ENCODE data around the gene FCHO2. TPM values are rescaled to one million over a fixed set of nuclear protein-coding genes. Genes with fewer than 3 reads are reported as not detected.

FCHO2 gene
- total RNA-seq, 1 donor from 2014 or later = 48.0 TPM

DNA sequence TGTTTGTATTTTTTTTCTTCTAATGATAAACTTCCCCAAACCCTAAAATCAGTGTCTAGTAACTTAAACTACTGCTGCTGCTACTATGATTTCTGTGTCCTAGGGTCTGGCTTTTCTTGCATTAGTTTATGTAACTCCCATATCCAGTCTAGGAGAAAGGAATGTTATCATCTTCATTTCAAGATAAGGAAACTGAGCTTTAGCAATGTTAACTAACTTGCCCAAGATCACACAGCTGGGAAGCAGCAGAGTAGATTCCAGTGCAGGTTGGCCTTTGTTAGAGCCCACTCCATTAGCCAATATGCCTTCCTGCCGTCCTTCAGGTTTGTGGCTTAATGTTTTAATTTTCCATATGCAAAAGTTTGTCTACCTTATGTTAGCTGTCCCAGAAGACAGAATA is 175.0 kb downstream of the FCHO2 start:
- H3K4me3 Mint-ChIP-seq (ENCODE audit: unreplicated experiment) = no peak overlapping the region
- no peaks in the 10 kb centered on the region for H3K27me3 Mint-ChIP-seq (ENCODE audit: unreplicated experiment)
- TF ChIP-seq, protein P1, sequence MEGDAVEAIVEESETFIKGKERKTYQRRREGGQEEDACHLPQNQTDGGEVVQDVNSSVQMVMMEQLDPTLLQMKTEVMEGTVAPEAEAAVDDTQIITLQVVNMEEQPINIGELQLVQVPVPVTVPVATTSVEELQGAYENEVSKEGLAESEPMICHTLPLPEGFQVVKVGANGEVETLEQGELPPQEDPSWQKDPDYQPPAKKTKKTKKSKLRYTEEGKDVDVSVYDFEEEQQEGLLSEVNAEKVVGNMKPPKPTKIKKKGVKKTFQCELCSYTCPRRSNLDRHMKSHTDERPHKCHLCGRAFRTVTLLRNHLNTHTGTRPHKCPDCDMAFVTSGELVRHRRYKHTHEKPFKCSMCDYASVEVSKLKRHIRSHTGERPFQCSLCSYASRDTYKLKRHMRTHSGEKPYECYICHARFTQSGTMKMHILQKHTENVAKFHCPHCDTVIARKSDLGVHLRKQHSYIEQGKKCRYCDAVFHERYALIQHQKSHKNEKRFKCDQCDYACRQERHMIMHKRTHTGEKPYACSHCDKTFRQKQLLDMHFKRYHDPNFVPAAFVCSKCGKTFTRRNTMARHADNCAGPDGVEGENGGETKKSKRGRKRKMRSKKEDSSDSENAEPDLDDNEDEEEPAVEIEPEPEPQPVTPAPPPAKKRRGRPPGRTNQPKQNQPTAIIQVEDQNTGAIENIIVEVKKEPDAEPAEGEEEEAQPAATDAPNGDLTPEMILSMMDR (IDR thresholded peaks at IDR 0.05) = no peak
- DNase-seq (ENCODE audit: extremely low spot score, unreplicated experiment) = no peak
- peaks cover 40% of the 10 kb centered on the region for H3K36me3 Mint-ChIP-seq (ENCODE audit: unreplicated experiment)
- H3K27ac Mint-ChIP-seq (ENCODE audit: unreplicated experiment) = no peak overlapping the region
- H3K4me1 Mint-ChIP-seq (ENCODE audit: unreplicated experiment) = peaks cover 23% of the 10 kb centered on the region
- no peaks in the 10 kb centered on the region for H3K9me3 Mint-ChIP-seq (ENCODE audit: unreplicated experiment)

DNA sequence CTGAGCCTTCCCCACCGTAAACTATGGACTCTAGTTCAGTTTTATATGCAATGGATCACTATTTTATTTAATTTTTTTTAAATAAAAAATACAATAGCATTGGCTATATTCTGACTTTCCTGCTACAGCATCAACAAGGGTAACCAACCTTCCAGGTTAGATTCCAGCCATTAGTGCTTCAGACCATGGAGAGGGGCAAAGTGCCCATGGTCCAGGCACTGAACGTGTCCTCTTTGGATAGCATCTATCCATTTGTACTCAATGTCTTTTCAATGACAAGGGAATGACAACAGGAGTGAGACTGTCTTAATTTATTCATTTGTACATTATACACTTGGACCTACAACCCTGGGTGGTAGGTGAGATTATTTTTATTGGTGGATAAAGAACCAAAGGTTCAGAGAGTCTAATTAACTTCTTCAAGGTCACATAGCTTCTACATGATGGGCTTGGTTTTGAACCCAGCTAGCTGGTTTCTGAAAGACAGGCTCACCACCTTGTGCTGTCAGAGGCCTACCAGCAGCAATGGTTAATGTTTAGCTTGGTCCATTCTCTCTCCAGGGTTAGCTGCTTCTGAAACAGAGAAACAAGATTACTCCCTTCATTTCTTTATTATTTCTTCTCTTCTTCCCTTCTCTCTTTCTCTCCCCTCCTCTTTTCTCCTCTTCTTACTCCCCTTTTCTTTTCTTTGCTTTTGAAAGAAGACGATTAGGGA is 176.0 kb downstream of the FCHO2 start:
- H3K27me3 Mint-ChIP-seq (ENCODE audit: unreplicated experiment) = no peaks in the 10 kb centered on the region
- TF ChIP-seq, protein P1 (IDR thresholded peaks at IDR 0.05) = no peak
- H3K9me3 Mint-ChIP-seq (ENCODE audit: unreplicated experiment) = no peaks in the 10 kb centered on the region
- H3K4me1 Mint-ChIP-seq (ENCODE audit: unreplicated experiment) = peaks cover 28% of the 10 kb centered on the region
- peak overlapping the region; percentile 13 for H3K27ac Mint-ChIP-seq (ENCODE audit: unreplicated experiment)
- no peak overlapping the region for H3K4me3 Mint-ChIP-seq (ENCODE audit: unreplicated experiment)
- no peak for DNase-seq (ENCODE audit: extremely low spot score, unreplicated experiment)
- peaks cover 32% of the 10 kb centered on the region for H3K36me3 Mint-ChIP-seq (ENCODE audit: unreplicated experiment)

DNA sequence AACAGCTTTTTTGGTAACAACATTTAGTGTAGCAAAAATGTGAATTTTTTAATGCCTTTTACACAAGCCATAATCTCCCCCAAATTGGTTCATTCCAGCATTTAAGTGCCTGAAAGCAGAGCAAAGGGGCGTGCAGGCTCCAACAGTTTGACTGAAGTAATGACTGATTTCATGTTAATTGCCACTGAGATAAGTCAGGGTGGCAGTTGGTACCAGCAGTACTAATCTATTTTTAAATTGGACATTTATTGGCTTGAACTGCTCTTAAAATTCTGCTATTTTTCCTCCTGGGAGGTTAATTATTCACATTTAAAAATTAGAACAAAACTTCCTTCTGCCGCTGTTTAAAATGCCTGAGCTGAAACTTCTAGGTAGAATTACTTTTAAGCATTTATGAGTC is 176.9 kb downstream of the FCHO2 start:
- H3K36me3 Mint-ChIP-seq (ENCODE audit: unreplicated experiment) = peaks cover 31% of the 10 kb centered on the region
- no peaks in the 10 kb centered on the region for H3K27me3 Mint-ChIP-seq (ENCODE audit: unreplicated experiment)
- no peak for DNase-seq (ENCODE audit: extremely low spot score, unreplicated experiment)
- H3K9me3 Mint-ChIP-seq (ENCODE audit: unreplicated experiment) = no peaks in the 10 kb centered on the region
- TF ChIP-seq, protein P1 (IDR thresholded peaks at IDR 0.05) = no peak
- H3K4me1 Mint-ChIP-seq (ENCODE audit: unreplicated experiment) = peaks cover 35% of the 10 kb centered on the region
- no peak overlapping the region for H3K4me3 Mint-ChIP-seq (ENCODE audit: unreplicated experiment)
- no peak overlapping the region for H3K27ac Mint-ChIP-seq (ENCODE audit: unreplicated experiment)

- Mint-ChIP-seq H3K9me3 (ENCODE audit: unreplicated experiment) (no peaks in the 10 kb centered on the region), H3K27me3 (ENCODE audit: unreplicated experiment) (no peaks in the 10 kb centered on the region), H3K36me3 (ENCODE audit: unreplicated experiment) (peaks cover 13% of the 10 kb centered on the region), H3K27ac (ENCODE audit: unreplicated experiment) (peak overlapping the region; percentile 80), H3K4me1 (ENCODE audit: unreplicated experiment) (peaks cover 44% of the 10 kb centered on the region), H3K4me3 (ENCODE audit: unreplicated experiment) (no peak overlapping the region)
- TF ChIP-seq, protein P1 (IDR thresholded peaks at IDR 0.05) = no peak
- DNase-seq (ENCODE audit: extremely low spot score, unreplicated experiment) = no peak
Measured at GRCh38 chr5:73135021-73135420, 179.2 kb downstream of the FCHO2 start.

- Mint-ChIP-seq H3K27me3 (ENCODE audit: unreplicated experiment) (no peaks in the 10 kb centered on the region), H3K9me3 (ENCODE audit: unreplicated experiment) (no peaks in the 10 kb centered on the region), H3K4me3 (ENCODE audit: unreplicated experiment) (no peak overlapping the region), H3K27ac (ENCODE audit: unreplicated experiment) (peak overlapping the region; percentile 80), H3K4me1 (ENCODE audit: unreplicated experiment) (peaks cover 44% of the 10 kb centered on the region), H3K36me3 (ENCODE audit: unreplicated experiment) (peaks cover 8% of the 10 kb centered on the region)
- DNase-seq (ENCODE audit: extremely low spot score, unreplicated experiment) = no peak
- TF ChIP-seq, protein P1 (IDR thresholded peaks at IDR 0.05) = peak; percentile 61
Measured at GRCh38 chr5:73135429-73136054, 179.7 kb downstream of the FCHO2 start.

Data from osteocyte (in vitro differentiated cells).